Suprapubic skin (tissue), 4 donors: Measurements from ENCODE around the gene RFX7. TPM values are rescaled to one million over a fixed set of nuclear protein-coding genes. Genes with fewer than 3 reads are reported as not detected.

Experiments used
- DNase-seq, 2 donors: peaks; one replicate each; pipeline ENCODE4 v3.0.0-alpha.2; 2019; ENCODE audit warnings: low spot score in 2 of 2
- H3K27ac ChIP-seq: fragments of 200-600 bp; sonication (generic); one replicate; pipeline ENCODE4 v1.5.1; 2019
- H3K27me3 ChIP-seq: fragments of 200-600 bp; sonication (generic); one replicate; pipeline ENCODE4 v1.5.1; 2019
- H3K36me3 ChIP-seq: fragments of 200-600 bp; sonication (generic); one replicate; pipeline ENCODE4 v1.5.1; 2019
- H3K4me1 ChIP-seq: fragments of 200-600 bp; sonication (generic); one replicate; pipeline ENCODE4 v1.5.1; 2019
- H3K4me3 ChIP-seq: fragments of 200-600 bp; sonication (generic); one replicate; pipeline ENCODE4 v1.5.1; 2019; ENCODE audit warnings: mild to moderate bottlenecking
- H3K9me3 ChIP-seq: fragments of 200-600 bp; sonication (generic); one replicate; pipeline ENCODE4 v1.5.1; 2019
- CTCF ChIP-seq, 2 donors: fragments of 200-600 bp in 1 of 2; fragments of 450-650 bp in 1 of 2; sonication (generic) in 1 of 2; IDR thresholded peaks; one replicate each; pipeline ENCODE4 v1.5.1; 2016 to 2019; ENCODE audit warnings: antibody characterized with exemption in 2 of 2, mild to moderate bottlenecking in 1 of 2, moderate library complexity in 1 of 2
- EP300 ChIP-seq: sonication (generic); formaldehyde crosslinking; IDR thresholded peaks from one replicate; pipeline ENCODE4 v1.6.1; 2017; ENCODE audit warnings: antibody characterized with exemption
- POLR2A ChIP-seq, 2 donors: fragments of 450-650 bp; IDR thresholded peaks; one replicate each; pipeline ENCODE4 v1.6.1; 2017; ENCODE audit warnings: antibody characterized with exemption in 2 of 2, mild to moderate bottlenecking in 2 of 2, moderate library complexity in 2 of 2
- POLR2AphosphoS5 ChIP-seq, 3 donors: sonication (generic); formaldehyde crosslinking; IDR thresholded peaks; one replicate each; pipeline ENCODE4 v1.6.1; 2017; ENCODE audit warnings: antibody characterized with exemption in 3 of 3
- WGBS: methylation state at CpG from one replicate; pipeline ENCODE4 v1.1.5; 2018; 5-methylcytosine and 5-hydroxymethylcytosine counted together
- total RNA-seq, 4 donors: library from RNA; depleted of rRNA; stranded (reverse); fragments of >200 nt; gene quantifications; one replicate each; pipeline ENCODE4 v1.1.0, GENCODE V29; 2016

Gene RFX7
- total RNA-seq, 4 donors from 2014 or later: 17.8 to 40.4 (median 22.2) TPM

GRCh38 chr15:56192659-56193442, 50.8 kb downstream of the RFX7 start:
- TF ChIP-seq POLR2A (IDR thresholded peaks at IDR 0.05): no peak
- no peak for TF ChIP-seq EP300
- no peak for TF ChIP-seq CTCF (IDR thresholded peaks at IDR 0.05)
- TF ChIP-seq POLR2AphosphoS5 (IDR thresholded peaks at IDR 0.05): no peak
- no peak for DNase-seq
- Histone ChIP-seq H3K4me1 (no peaks in the 10 kb centered on the region), H3K4me3 (no peak overlapping the region), H3K9me3 (no peaks in the 10 kb centered on the region), H3K36me3 (no peaks in the 10 kb centered on the region), H3K27ac (no peak overlapping the region), H3K27me3 (no peaks in the 10 kb centered on the region)
- WGBS: 97% methylated on average over 10 of the region's 10 CpGs

DNA sequence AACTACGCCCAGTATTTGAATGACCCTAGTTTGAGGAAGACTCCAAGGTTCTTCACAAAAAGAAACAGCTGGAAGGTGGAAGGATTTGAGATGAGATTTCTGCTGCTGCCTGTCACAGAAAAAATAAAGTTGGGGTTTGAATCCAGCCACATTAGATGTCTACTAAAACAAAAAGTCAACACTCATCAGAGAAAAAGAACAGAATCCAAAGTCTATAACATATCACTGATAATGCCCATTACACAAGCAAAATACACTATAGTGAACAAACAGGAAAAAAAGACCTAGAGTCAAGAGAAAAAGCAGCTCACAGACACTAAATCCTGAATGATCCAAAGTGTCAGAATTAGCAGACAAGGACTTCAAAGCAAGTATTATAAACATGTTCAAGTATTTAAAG, 56.0 kb downstream of the RFX7 start:
- Histone ChIP-seq H3K36me3 (no peaks in the 10 kb centered on the region), H3K4me3 (no peak overlapping the region), H3K27ac (no peak overlapping the region), H3K4me1 (no peaks in the 10 kb centered on the region), H3K27me3 (no peaks in the 10 kb centered on the region), H3K9me3 (no peaks in the 10 kb centered on the region)
- no peak for DNase-seq
- 94% methylated on average over 1 of the region's 1 CpG for WGBS
- no peak for TF ChIP-seq CTCF (IDR thresholded peaks at IDR 0.05)

DNA sequence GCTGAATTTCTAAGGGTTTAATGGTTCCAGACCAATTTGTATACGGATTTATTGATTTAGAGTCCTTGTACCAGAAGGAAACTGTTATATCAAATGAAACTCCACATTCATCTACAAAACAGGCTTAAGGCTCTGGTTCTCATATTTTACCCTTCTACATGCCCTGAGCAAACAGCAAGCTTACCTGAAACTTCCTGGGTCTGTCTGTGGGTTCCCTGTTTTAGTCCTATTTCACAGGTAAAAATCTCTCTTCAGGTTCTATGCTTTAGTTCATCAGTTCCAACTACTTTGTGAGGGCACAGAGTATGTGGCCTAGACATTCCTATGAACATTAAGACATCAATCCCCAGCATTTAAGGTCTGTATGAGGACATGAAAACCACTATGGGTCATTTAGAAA, 57.7 kb downstream of the RFX7 start:
- Histone ChIP-seq H3K27ac (no peak overlapping the region), H3K9me3 (no peaks in the 10 kb centered on the region), H3K36me3 (no peaks in the 10 kb centered on the region), H3K27me3 (no peaks in the 10 kb centered on the region), H3K4me1 (no peaks in the 10 kb centered on the region), H3K4me3 (no peak overlapping the region)
- TF ChIP-seq EP300 (no peak), POLR2AphosphoS5 (IDR thresholded peaks at IDR 0.05) (no peak), POLR2A (IDR thresholded peaks at IDR 0.05) (no peak), CTCF (IDR thresholded peaks at IDR 0.05) (no peak)
- no peak for DNase-seq
- 82% methylated on average over 1 of the region's 1 CpG for WGBS

GRCh38 chr15:56184516-56184915, 59.2 kb downstream of the RFX7 start:
- WGBS: 88% methylated on average over 3 of the region's 3 CpGs

DNA sequence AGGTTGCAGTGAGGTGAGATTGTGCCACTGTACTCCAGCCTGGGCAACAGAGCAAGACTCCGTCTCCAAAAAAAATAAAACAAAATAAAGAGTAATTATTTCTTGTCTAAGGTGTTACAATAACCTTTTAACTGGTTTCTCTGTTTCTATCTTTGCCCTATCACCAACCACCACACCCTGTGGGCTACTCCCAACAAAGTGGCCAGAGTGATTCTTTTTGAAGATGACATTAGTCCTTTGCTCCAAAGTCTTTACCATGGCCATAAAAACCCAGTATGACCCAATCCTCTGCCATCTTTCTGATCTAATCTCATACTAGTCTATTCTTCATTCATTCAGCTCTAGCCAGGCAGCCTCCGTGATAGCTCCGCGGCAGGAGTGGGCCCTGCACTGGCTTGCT, 62.8 kb downstream of the RFX7 start:
- H3K4me3 ChIP-seq: no peak overlapping the region
- 98% methylated on average over 4 of the region's 4 CpGs for WGBS
- no peaks in the 10 kb centered on the region for H3K4me1 ChIP-seq
- H3K27me3 ChIP-seq: no peaks in the 10 kb centered on the region
- TF ChIP-seq POLR2A (IDR thresholded peaks at IDR 0.05): no peak
- TF ChIP-seq CTCF (IDR thresholded peaks at IDR 0.05): no peak
- TF ChIP-seq EP300: no peak
- TF ChIP-seq POLR2AphosphoS5 (IDR thresholded peaks at IDR 0.05): no peak
- no peaks in the 10 kb centered on the region for H3K9me3 ChIP-seq
- H3K36me3 ChIP-seq: peaks cover 4% of the 10 kb centered on the region
- H3K27ac ChIP-seq: no peak overlapping the region
- no peak for DNase-seq

More at GRCh38 chr15:56184516-56184915, 59.2 kb downstream of the RFX7 start:
- H3K27me3 ChIP-seq: no peaks in the 10 kb centered on the region
- H3K4me3 ChIP-seq: no peak overlapping the region
- no peaks in the 10 kb centered on the region for H3K36me3 ChIP-seq
- no peaks in the 10 kb centered on the region for H3K4me1 ChIP-seq
- no peak for TF ChIP-seq CTCF (IDR thresholded peaks at IDR 0.05)
- no peak for TF ChIP-seq POLR2A (IDR thresholded peaks at IDR 0.05)
- TF ChIP-seq EP300: no peak
- TF ChIP-seq POLR2AphosphoS5 (IDR thresholded peaks at IDR 0.05): no peak
- no peak for DNase-seq
- no peak overlapping the region for H3K27ac ChIP-seq
- no peaks in the 10 kb centered on the region for H3K9me3 ChIP-seq
